Adrenal gland (tissue), 5 donors: Measurements from ENCODE around the gene RBM34.

Experiments used
- CTCF ChIP-seq, 6 experiments: fragments of 450-650 bp in 4 of 6; fragments of 200-600 bp in 2 of 6; sonication (generic) in 1 of 6; IDR thresholded peaks; 1 replicate in 5 of 6; 2 replicates in 1 of 6; pipeline versions ENCODE4 v1.5.1 to v1.8.0; 2016 to 2021; ENCODE audit warnings: antibody characterized with exemption in 6 of 6, mild to moderate bottlenecking in 2 of 6, moderate library complexity in 1 of 6
- POLR2A ChIP-seq, 2 donors: fragments of 450-650 bp; IDR thresholded peaks; one replicate each; pipeline ENCODE4 v1.6.1; 2017; ENCODE audit warnings: antibody characterized with exemption in 2 of 2, mild to moderate bottlenecking in 2 of 2, moderate library complexity in 1 of 2
- donor health status: DM: no; HTN: no; CAD: no.

DNA sequence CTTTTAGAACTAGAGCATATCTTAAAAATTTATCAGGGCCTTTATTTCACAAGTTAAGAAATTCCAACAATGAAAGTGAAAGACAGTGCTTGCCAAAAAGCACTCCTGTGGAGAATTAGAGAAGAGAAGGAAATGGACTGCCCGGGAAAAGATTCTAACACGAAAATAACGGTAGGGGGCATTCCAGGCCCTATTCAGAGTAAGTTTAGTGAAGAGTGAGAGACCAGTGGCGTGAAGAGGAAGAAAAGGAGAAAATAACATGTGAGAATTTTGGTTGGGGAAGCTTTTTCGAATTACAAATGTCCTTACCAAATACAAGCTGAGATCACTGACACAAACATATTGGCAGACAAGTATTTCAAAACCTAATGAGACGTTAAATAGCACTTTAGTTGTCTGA, 38.4 kb upstream of the RBM34 start:
- peak; percentile 9 to 43 (median 36) for TF ChIP-seq CTCF (IDR thresholded peaks at IDR 0.05)
- no peak for TF ChIP-seq POLR2A (IDR thresholded peaks at IDR 0.05)
